ENCODE data around the gene TRIP12.
"Not testable (repeated sequence)": the region's sequence is repeated elsewhere in the genome, so short reads cannot be mapped to it uniquely, and the experiment has no call there.

TRIP12 gene

GRCh38 chr2:229921892-229922448 is at the start of gene TRIP12:
TSS of gene TRIP12 (minus strand) at chr2:229922009. CDS start at chr2:229880079, 41,930 bp downstream.
- DNase-seq: peak; percentile 92

- DNase-seq: no peak
Measured at GRCh38 chr2:229971298-229971790, 49.5 kb upstream of the TRIP12 start.

- DNase-seq: no peak
Measured at GRCh38 chr2:229970406-229970805, 48.6 kb upstream of the TRIP12 start.

GRCh38 chr2:229969921-229970320 is 48.1 kb upstream of the TRIP12 start:
- no peak for DNase-seq

GRCh38 chr2:229963596-229963995 is 41.8 kb upstream of the TRIP12 start:
- DNase-seq: not testable (repeated sequence)

GRCh38 chr2:229956491-229956890 is 34.7 kb upstream of the TRIP12 start:
- no peak for DNase-seq

GRCh38 chr2:229955663-229956062 is 33.9 kb upstream of the TRIP12 start:
- no peak for DNase-seq

- DNase-seq: no peak
Measured at GRCh38 chr2:229952256-229952835, 30.5 kb upstream of the TRIP12 start.

- no peak for DNase-seq
Measured at GRCh38 chr2:229947544-229947943, 25.7 kb upstream of the TRIP12 start.

GRCh38 chr2:229945975-229946374 is 24.2 kb upstream of the TRIP12 start:
- DNase-seq: no peak

GRCh38 chr2:229943770-229944449 is 22.1 kb upstream of the TRIP12 start:
- no peak for DNase-seq

GRCh38 chr2:229943171-229943570 is 21.4 kb upstream of the TRIP12 start:
- no peak for DNase-seq

GRCh38 chr2:229942671-229943070 is 20.9 kb upstream of the TRIP12 start:
- DNase-seq: no peak

- DNase-seq: no peak
Measured at GRCh38 chr2:229937537-229937936, 15.7 kb upstream of the TRIP12 start.

GRCh38 chr2:229931241-229931640 is 9.4 kb upstream of the TRIP12 start:
- DNase-seq: no peak

GRCh38 chr2:229930656-229931055 is 8.8 kb upstream of the TRIP12 start:
- DNase-seq: no peak

GRCh38 chr2:229927817-229928321 is 6.1 kb upstream of the TRIP12 start:
- no peak for DNase-seq

GRCh38 chr2:229925201-229925600 is 3.4 kb upstream of the TRIP12 start:
- no peak for DNase-seq

- not testable (repeated sequence) for DNase-seq
Measured at GRCh38 chr2:229924541-229924940, 2.7 kb upstream of the TRIP12 start.

- DNase-seq: peak; percentile 53
Measured at GRCh38 chr2:229922449-229923386, 909 bp upstream of the TRIP12 start, which contains the start of gene FBXO36. TSS of gene FBXO36 (plus strand) at chr2:229922503. CDS start at chr2:229922514, 11 bp downstream.

- DNase-seq: peak; percentile 36
Measured at GRCh38 chr2:229921101-229921891, 513 bp downstream of the TRIP12 start.

Measured in GOT3 (cell line).